Gastrocnemius medialis (tissue), 4 donors: ENCODE results near the gene NSD2. TPM values are rescaled to one million over a fixed set of nuclear protein-coding genes. Genes with fewer than 3 reads are reported as not detected.

Experiments
- ATAC-seq, 2 donors: fragments of 150-250 bp; one replicate each; pipeline ENCODE4 v1.9.1; 2016
- DNase-seq, 2 donors: peaks; one replicate each; pipeline ENCODE4 v3.0.0-alpha.2; 2019
- H3K27ac ChIP-seq, 4 donors: fragments of 200-600 bp; sonication (generic); 1 replicate in 1 of 4; 2 replicates in 3 of 4; pipeline ENCODE4 v1.5.1; 2016 to 2018; ENCODE audit warnings: mild to moderate bottlenecking in 2 of 4, moderate library complexity in 1 of 4
- H3K27me3 ChIP-seq, 3 donors: fragments of 200-600 bp; sonication (generic) in 2 of 3; 1 replicate in 1 of 3; 2 replicates in 2 of 3; pipeline versions ENCODE4 v1.5.1 to v1.6.0; 2016 to 2019; ENCODE audit warnings: mild to moderate bottlenecking in 1 of 3, moderate library complexity in 1 of 3
- H3K36me3 ChIP-seq, 2 donors: fragments of 200-600 bp; sonication (generic) in 1 of 2; one replicate each; pipeline ENCODE4 v1.5.1; 2017 to 2018
- H3K4me1 ChIP-seq, 2 donors: fragments of 200-600 bp; sonication (generic) in 1 of 2; one replicate each; pipeline ENCODE4 v1.5.1; 2016 to 2017; ENCODE audit warnings: mild to moderate bottlenecking in 2 of 2
- H3K4me3 ChIP-seq, 4 donors: fragments of 200-600 bp; sonication (generic) in 3 of 4; 1 replicate in 1 of 4; 2 replicates in 3 of 4; pipeline ENCODE4 v1.5.1; 2016 to 2019; ENCODE audit warnings: mild to moderate bottlenecking in 2 of 4
- H3K9me3 ChIP-seq, 3 donors: fragments of 200-600 bp; sonication (generic) in 2 of 3; 1 replicate in 1 of 3; 2 replicates in 2 of 3; pipeline ENCODE4 v1.5.1; 2016 to 2019
- CTCF ChIP-seq, 5 experiments: fragments of 450-650 bp in 3 of 5; fragments of 200-600 bp in 2 of 5; sonication (generic) in 2 of 5; IDR thresholded peaks in 4 of 5; conservative IDR thresholded peaks in 1 of 5; 1 replicate in 4 of 5; 2 replicates in 1 of 5; pipeline ENCODE4 v1.5.1; 2016 to 2019; ENCODE audit warnings: antibody characterized with exemption in 5 of 5, mild to moderate bottlenecking in 3 of 5, moderate library complexity in 3 of 5
- POLR2A ChIP-seq, 2 donors: fragments of 450-650 bp; IDR thresholded peaks; one replicate each; pipeline ENCODE4 v1.6.1; 2017; ENCODE audit warnings: antibody characterized with exemption in 2 of 2, mild to moderate bottlenecking in 2 of 2, moderate library complexity in 2 of 2
- in situ Hi-C, 4 donors: fragments of 200-750 bp; cut with MboI; loops; one replicate each; pipeline versions ENCODE4 v1.15.0 to v1.8.0; 2017; ENCODE audit warnings: low sequenced_read_pairs in 4 of 4
- intact Hi-C: fragments of 100-400 bp; cut with DNase I; formaldehyde crosslinking; loops from one replicate; pipeline ENCODE4 v1.15.1; 2023; ENCODE audit warnings: low total_unique reads
- total RNA-seq, 4 donors: library from RNA; depleted of rRNA; stranded (reverse); fragments of >200 nt; gene quantifications; one replicate each; pipeline versions ENCODE4 v1.1.0 to v1.2.3, GENCODE V29; 2016

NSD2 gene
- total RNA-seq, 4 donors from 2014 or later, result 14.8 to 21.3 (median 16.8) TPM

GRCh38 chr4:1841201-1841886 is 29.8 kb upstream of the NSD2 start:
- in situ Hi-C loops, result no loop called here

GRCh38 chr4:1841887-1842210 is 29.3 kb upstream of the NSD2 start:
- Histone ChIP-seq H3K4me3 (no peak overlapping the region), H3K36me3 (peaks cover 0 to 59% of the 10 kb centered on the region in 2 donors), H3K27ac (no peak overlapping the region), H3K27me3 (no peaks in the 10 kb centered on the region), H3K4me1 (peaks cover 10 to 17% of the 10 kb centered on the region in 2 donors), H3K9me3 (no peaks in the 10 kb centered on the region)
- intact Hi-C loops (no loop called here), in situ Hi-C loops (no loop called here)
- TF ChIP-seq CTCF (IDR thresholded peaks at IDR 0.05 in 4 of 5, conservative IDR thresholded peaks at IDR 0.05 in 1 of 5), result no peak
- no peak for TF ChIP-seq POLR2A (IDR thresholded peaks at IDR 0.05)
- DNase-seq, result no peak
- no peak for ATAC-seq

More at GRCh38 chr4:1841201-1841886, 29.8 kb upstream of the NSD2 start:
- Histone ChIP-seq H3K27me3 (no peaks in the 10 kb centered on the region), H3K4me1 (peaks cover 10 to 17% of the 10 kb centered on the region in 2 donors), H3K4me3 (no peak overlapping the region), H3K36me3 (peaks cover 0 to 60% of the 10 kb centered on the region in 2 donors), H3K27ac (no peak overlapping the region), H3K9me3 (no peaks in the 10 kb centered on the region)
- TF ChIP-seq CTCF (IDR thresholded peaks at IDR 0.05 in 4 of 5, conservative IDR thresholded peaks at IDR 0.05 in 1 of 5) (no peak), POLR2A (IDR thresholded peaks at IDR 0.05) (no peak)
- intact Hi-C loops, result no loop called here
- DNase-seq (no peak), ATAC-seq (no peak)

GRCh38 chr4:1842339-1842895 is 28.8 kb upstream of the NSD2 start:
- no peaks in the 10 kb centered on the region for H3K9me3 ChIP-seq
- no peak overlapping the region for H3K4me3 ChIP-seq
- in situ Hi-C loops (no loop called here), intact Hi-C loops (no loop called here)
- peaks cover 0 to 64% of the 10 kb centered on the region in 2 donors for H3K36me3 ChIP-seq
- DNase-seq (no peak), ATAC-seq (no peak)
- H3K27me3 ChIP-seq, result no peaks in the 10 kb centered on the region
- no peak overlapping the region for H3K27ac ChIP-seq
- no peak for TF ChIP-seq CTCF (IDR thresholded peaks at IDR 0.05 in 4 of 5, conservative IDR thresholded peaks at IDR 0.05 in 1 of 5)
- TF ChIP-seq POLR2A (IDR thresholded peaks at IDR 0.05), result no peak
- H3K4me1 ChIP-seq, result peaks cover 10 to 17% of the 10 kb centered on the region in 2 donors

GRCh38 chr4:1842993-1843448 is 28.2 kb upstream of the NSD2 start:
- H3K36me3 ChIP-seq, result peaks cover 0 to 59% of the 10 kb centered on the region in 2 donors
- no peak for ATAC-seq

More at GRCh38 chr4:1842993-1843448, 28.2 kb upstream of the NSD2 start:
- Histone ChIP-seq H3K27me3 (no peaks in the 10 kb centered on the region), H3K27ac (no peak overlapping the region), H3K4me1 (peaks cover 10 to 17% of the 10 kb centered on the region in 2 donors), H3K9me3 (no peaks in the 10 kb centered on the region), H3K4me3 (no peak overlapping the region)
- no peak for TF ChIP-seq CTCF (IDR thresholded peaks at IDR 0.05 in 4 of 5, conservative IDR thresholded peaks at IDR 0.05 in 1 of 5)
- no peak for TF ChIP-seq POLR2A (IDR thresholded peaks at IDR 0.05)
- intact Hi-C loops (no loop called here), in situ Hi-C loops (no loop called here)
- no peak for DNase-seq
